B cell (primary cell): ENCODE results near the gene RBPJL. TPM values are rescaled to one million over a fixed set of nuclear protein-coding genes. Genes with fewer than 3 reads are reported as not detected.
A peak's percentile ranks its signal among the peaks of the same experiment; 100 is the strongest.

Source experiments
- ATAC-seq: fragments of 200-7000 bp; cut with Tn5 transposase; one replicate; pipeline ENCODE4 v1.10.0; 2021; ENCODE audit warnings: low read depth, mild to moderate bottlenecking, moderate number of reproducible peaks, moderate library complexity
- CTCF ChIA-PET: fragments of 350-600 bp; sonication (Branson Sonifier 250); formaldehyde crosslinking; loops from one replicate; lab custom pipeline; 2021; ENCODE audit warnings: antibody characterized with exemption, inconsistent platforms; lab: Charles Lee
- POLR2A ChIA-PET: fragments of 350-600 bp; sonication (Branson Sonifier 250); formaldehyde crosslinking; loops from one replicate; lab custom pipeline; 2021; ENCODE audit warnings: antibody characterized with exemption; lab: Charles Lee
- DNase-seq: peaks from one replicate; pipeline ENCODE4 v3.0.0; 2013
- H2AFZ ChIP-seq: 2 replicates; pipeline ENCODE4 v1.6.1; 2012; ENCODE audit warnings: mild to moderate bottlenecking, low read depth, low read length; ENCODE audit not compliant: insufficient read depth, poor library complexity, severe bottlenecking
- H3K27ac ChIP-seq, 2 donors: 1 replicate in 1 of 2; 2 replicates in 1 of 2; pipeline ENCODE4 v1.5.1; 2012 to 2013; ENCODE audit warnings: low read length in 2 of 2, mild to moderate bottlenecking in 2 of 2, moderate library complexity in 1 of 2
- H3K27me3 ChIP-seq, 4 experiments: fragments of 200-600 bp in 1 of 4; sonication (generic) in 1 of 4; replicated peaks in 1 of 4; 1 replicate in 2 of 4; 2 replicates in 2 of 4; pipeline versions ENCODE4 v1.6.1 to v1.7.0; 2013 to 2016; ENCODE audit warnings: low read length in 3 of 4, mild to moderate bottlenecking in 2 of 4, mixed read lengths in 1 of 4, moderate library complexity in 1 of 4; ENCODE audit not compliant: insufficient read depth in 4 of 4, control insufficient read depth in 3 of 4; ENCODE audit errors: control extremely low read depth in 1 of 4
- H3K36me3 ChIP-seq, 2 experiments: replicated peaks in 1 of 2; 1 replicate in 1 of 2; 2 replicates in 1 of 2; pipeline versions ENCODE4 v1.6.1 to v1.7.1; 2013; ENCODE audit warnings: low read length in 1 of 2; ENCODE audit not compliant: insufficient read depth in 2 of 2, control insufficient read depth in 1 of 2; ENCODE audit errors: control extremely low read depth in 1 of 2, extremely low read depth in 1 of 2
- H3K4me1 ChIP-seq, 2 donors: fragments of 200-600 bp in 1 of 2; sonication (generic) in 1 of 2; 1 replicate in 1 of 2; 2 replicates in 1 of 2; pipeline versions ENCODE4 v1.5.1 to v1.6.1; 2013 to 2017; ENCODE audit warnings: low read length in 2 of 2; ENCODE audit not compliant: control insufficient read depth in 2 of 2, insufficient read depth in 2 of 2
- H3K4me2 ChIP-seq: replicated peaks from 2 replicates; pipeline ENCODE3; 2012; ENCODE audit warnings: mild to moderate bottlenecking, low read depth, low read length; ENCODE audit not compliant: poor library complexity, severe bottlenecking
- H3K4me3 ChIP-seq, 5 experiments: fragments of 200-600 bp in 1 of 5; sonication (generic) in 1 of 5; 1 replicate in 3 of 5; 2 replicates in 2 of 5; pipeline versions ENCODE4 v1.5.1 to v1.7.0; 2011 to 2016; ENCODE audit warnings: low read length in 4 of 5, mild to moderate bottlenecking in 4 of 5, low read depth in 2 of 5, control low read depth in 1 of 5, moderate library complexity in 1 of 5; ENCODE audit not compliant: insufficient read depth in 1 of 5; ENCODE audit errors: control extremely low read depth in 1 of 5, extremely low read depth in 1 of 5
- H3K79me2 ChIP-seq: fragments of 200-600 bp; sonication (generic); one replicate; pipeline ENCODE4 v1.6.0; 2016; ENCODE audit warnings: low read length; ENCODE audit not compliant: control insufficient read depth, insufficient read depth
- H3K9ac ChIP-seq: fragments of 200-600 bp; sonication (generic); 2 replicates; pipeline ENCODE4 v1.6.1; 2017; ENCODE audit warnings: mild to moderate bottlenecking, low read length, moderate library complexity
- H3K9me3 ChIP-seq, 3 donors: one replicate each; pipeline versions ENCODE4 v1.6.1 to v1.7.1; 2013; ENCODE audit warnings: low read length in 2 of 3; ENCODE audit not compliant: control insufficient read depth in 2 of 3, insufficient read depth in 1 of 3; ENCODE audit errors: control extremely low read depth in 1 of 3
- H4K20me1 ChIP-seq: 2 replicates; pipeline ENCODE4 v1.6.0; 2012; ENCODE audit warnings: mild to moderate bottlenecking, low read length; ENCODE audit not compliant: insufficient read depth, control insufficient read depth, poor library complexity, severe bottlenecking
- H3K27ac Mint-ChIP-seq: one replicate; pipeline ENCODE4 v1.8.0; 2021; ENCODE audit warnings: mixed read lengths
- H3K27me3 Mint-ChIP-seq: one replicate; pipeline ENCODE4 v1.8.0; 2021; ENCODE audit warnings: mixed read lengths
- H3K4me1 Mint-ChIP-seq: one replicate; pipeline ENCODE4 v1.8.0; 2021; ENCODE audit warnings: mixed read lengths
- H3K4me3 Mint-ChIP-seq: one replicate; pipeline ENCODE4 v1.8.0; 2021; ENCODE audit warnings: mixed read lengths
- H3K9me3 Mint-ChIP-seq: one replicate; pipeline ENCODE4 v1.8.0; 2022; ENCODE audit warnings: mixed read lengths; ENCODE audit not compliant: insufficient read depth
- CTCF ChIP-seq: fragments of 200-600 bp; IDR thresholded peaks from one replicate; pipeline ENCODE4 v1.8.0; 2022; ENCODE audit warnings: antibody characterized with exemption, mild to moderate bottlenecking
- EZH2 ChIP-seq: IDR thresholded peaks from 2 replicates; pipeline ENCODE4 v1.6.1; 2012; ENCODE audit warnings: borderline replicate concordance, low read depth, mild to moderate bottlenecking, moderate library complexity, low read length; ENCODE audit not compliant: insufficient read depth, poor library complexity, severe bottlenecking
- WGBS: methylation state at CpG from one replicate; pipeline ENCODE4 v1.1.5; 2013; ENCODE audit warnings: missing lambda C conversion rate; ENCODE audit not compliant: insufficient coverage; 5-methylcytosine and 5-hydroxymethylcytosine counted together
- intact Hi-C: fragments of 100-400 bp; cut with micrococcal nuclease; formaldehyde crosslinking; loops from one replicate; pipeline ENCODE4 v1.10.0; 2022
- polyA plus RNA-seq: library from polyadenylated mRNA; depleted of rRNA; stranded (reverse); fragments of >200 nt; gene quantifications from 2 replicates; pipeline ENCODE4 v1.2.3, GENCODE V29; 2012
- total RNA-seq, 2 donors: library from RNA; stranded (reverse); fragments of 120-200 nt in 1 of 2; gene quantifications; 1 replicate in 1 of 2; 2 replicates in 1 of 2; pipeline versions ENCODE4 v1.2.3 to v1.2.4, GENCODE V29; 2013 to 2022

The RBPJL gene
- total and polyA plus RNA-seq, 2 donors (not counting 1 experiment from before 2014, with no cell fraction given) = not detected

GRCh38 chr20:45347936-45348778, 41.5 kb downstream of the RBPJL start, which contains the start of gene SDC4:
Gene SDC4 (minus strand): TSS chr20:45348424. CDS start chr20:45348384, 40 bp downstream.
- ChIA-PET CTCF (interaction anchor here (0.5 to 1.6 kb wide), 4 partner anchors 30 to 89 kb away, joined by 3 to 6 read pairs (median 3); no protein-coding TSS in a partner anchor), POLR2A (no interaction called here)
- no peak within 1 kb of the TSS for H3K27ac Mint-ChIP-seq
- peaks cover 20% of the 10 kb centered on the region for H3K27me3 Mint-ChIP-seq
- no peak within 1 kb of the TSS for H3K27ac ChIP-seq
- H3K4me1 ChIP-seq = peaks cover 21 to 23% of the 10 kb centered on the region in 2 donors
- peak within 1 kb of the TSS; percentile 66 for H2AFZ ChIP-seq
- DNase-seq = peak; percentile 52
- peaks cover 0 to 37% (median 6%) of the 10 kb centered on the region in 4 experiments for H3K27me3 ChIP-seq
- H3K9me3 Mint-ChIP-seq = no peaks in the 10 kb centered on the region
- intact Hi-C loops = no loop called here
- no peaks in the 10 kb centered on the region for H3K79me2 ChIP-seq
- peak within 1 kb of the TSS; percentile 92 for H3K4me2 ChIP-seq
- peaks cover 0 to 3% (median 0%) of the 10 kb centered on the region in 3 donors for H3K9me3 ChIP-seq
- H3K4me1 Mint-ChIP-seq = peaks cover 10% of the 10 kb centered on the region
- WGBS = 2% methylated on average over 44 of the region's 77 CpGs
- peak; percentile 66 for ATAC-seq
- TF ChIP-seq EZH2 (no peak), CTCF (no peak)
- H3K4me3 Mint-ChIP-seq = peak within 1 kb of the TSS; percentile 78
- H3K36me3 ChIP-seq = no peaks in the 10 kb centered on the region
- H4K20me1 ChIP-seq = no peaks in the 10 kb centered on the region
- peak within 1 kb of the TSS in 4 of 5 experiments; percentile 36 to 60 (median 46) for H3K4me3 ChIP-seq
- peak within 1 kb of the TSS; percentile 60 for H3K9ac ChIP-seq

- Histone ChIP-seq H3K36me3 (no peaks in the 10 kb centered on the region), H3K27ac (no peak overlapping the region), H3K9ac (no peak overlapping the region), H3K4me3 (no peak overlapping the region), H2AFZ (no peak overlapping the region), H3K9me3 (peaks cover 0 to 3% (median 0%) of the 10 kb centered on the region in 3 donors), H3K4me1 (peaks cover 21 to 23% of the 10 kb centered on the region in 2 donors), H4K20me1 (no peaks in the 10 kb centered on the region), H3K27me3 (peaks cover 0 to 30% (median 6%) of the 10 kb centered on the region in 4 experiments), H3K4me2 (no peak overlapping the region), H3K79me2 (no peaks in the 10 kb centered on the region)
- H3K4me1 Mint-ChIP-seq = peaks cover 10% of the 10 kb centered on the region
- ATAC-seq = no peak
- no peak for DNase-seq
- peaks cover 16% of the 10 kb centered on the region for H3K27me3 Mint-ChIP-seq
- POLR2A ChIA-PET = no interaction called here
- TF ChIP-seq CTCF = no peak
- TF ChIP-seq EZH2 = no peak
- no peak overlapping the region for H3K27ac Mint-ChIP-seq
- no peaks in the 10 kb centered on the region for H3K9me3 Mint-ChIP-seq
- WGBS = 38% methylated on average over 1 of the region's 1 CpG
- intact Hi-C loops = no loop called here
- H3K4me3 Mint-ChIP-seq = no peak overlapping the region
- CTCF ChIA-PET = interaction anchor here (3.7 kb wide), 1 partner anchor 87 kb away, joined by 13 read pairs; no protein-coding TSS in a partner anchor
Measured at GRCh38 chr20:45350217-45350616, 43.6 kb downstream of the RBPJL start.
